ENCODE data around the gene PTPRK.
A peak's percentile ranks its signal among the peaks of the same experiment; 100 is the strongest.

Gene PTPRK

GRCh38 chr6:128121610-128122009 lies 398.8 kb downstream of the PTPRK start:
- DNase-seq (ENCODE audit: extremely low read depth, low read depth): no peak

GRCh38 chr6:128121190-128121589 lies 399.2 kb downstream of the PTPRK start:
- no peak for TF ChIP-seq CTCF (IDR thresholded peaks at IDR 0.05; ENCODE audit: low read depth, low read length)
- no peak for DNase-seq (ENCODE audit: extremely low read depth, low read depth)

More at GRCh38 chr6:128121610-128122009, 398.8 kb downstream of the PTPRK start:
- TF ChIP-seq CTCF (IDR thresholded peaks at IDR 0.05; ENCODE audit: low read depth, low read length): no peak

- peak; percentile 77 for DNase-seq (ENCODE audit: extremely low read depth, low read depth)
- no peak for TF ChIP-seq CTCF (IDR thresholded peaks at IDR 0.05; ENCODE audit: low read depth, low read length)
These were observed 402.0 kb downstream of the PTPRK start for GRCh38 chr6:128118401-128118800.

- no peak for DNase-seq (ENCODE audit: extremely low read depth, low read depth)
- TF ChIP-seq CTCF (IDR thresholded peaks at IDR 0.05; ENCODE audit: low read depth, low read length): no peak
These were observed 402.5 kb downstream of the PTPRK start for GRCh38 chr6:128117916-128118315.

GRCh38 chr6:128114164-128114563 lies 406.2 kb downstream of the PTPRK start:
- no peak for DNase-seq (ENCODE audit: extremely low read depth, low read depth)
- TF ChIP-seq CTCF (IDR thresholded peaks at IDR 0.05; ENCODE audit: low read depth, low read length): no peak

GRCh38 chr6:128112494-128112893 lies 407.9 kb downstream of the PTPRK start:
- TF ChIP-seq CTCF (IDR thresholded peaks at IDR 0.05; ENCODE audit: low read depth, low read length): no peak
- no peak for DNase-seq (ENCODE audit: extremely low read depth, low read depth)

GRCh38 chr6:128111096-128111495 lies 409.3 kb downstream of the PTPRK start:
- peak; percentile 59 for DNase-seq (ENCODE audit: extremely low read depth, low read depth)
- TF ChIP-seq CTCF (IDR thresholded peaks at IDR 0.05; ENCODE audit: low read depth, low read length): no peak

Data from AG09319 (cell line).